Hematopoietic multipotent progenitor cell (in vitro differentiated cells): ENCODE results near the gene PSMD4. TPM values are rescaled to one million over a fixed set of nuclear protein-coding genes. Genes with fewer than 3 reads are reported as not detected.
"Not testable (repeated sequence)": the region's sequence is repeated elsewhere in the genome, so short reads cannot be mapped to it uniquely, and the experiment has no call there.

Experiments used
- DNase-seq, 3 donors: peaks; one replicate each; pipeline ENCODE4 v3.0.0-alpha.2; 2011 to 2015; ENCODE audit warnings: low read depth in 2 of 3, low spot score in 2 of 3
- total RNA-seq: library from RNA; depleted of rRNA; stranded (reverse); fragments of >200 nt; gene quantifications from one replicate; pipeline ENCODE4 v1.2.3, GENCODE V29; 2012

Gene PSMD4
- 194 TPM for total RNA-seq

GRCh38 chr1:151254217-151255213 is at the start of gene PSMD4:
Gene PSMD4 (plus strand): TSS chr1:151254734. CDS start chr1:151254783, 49 bp downstream.
- DNase-seq: peak; percentile 80 to 98 (median 96)

- DNase-seq: not testable (repeated sequence)
Observed at GRCh38 chr1:151205381-151205965, 49.1 kb upstream of the PSMD4 start.

- DNase-seq: no peak
Observed at GRCh38 chr1:151210830-151211229, 43.7 kb upstream of the PSMD4 start.

GRCh38 chr1:151211972-151212705 is 42.4 kb upstream of the PSMD4 start:
- DNase-seq: no peak

- no peak for DNase-seq
Observed at GRCh38 chr1:151213560-151213959, 41.0 kb upstream of the PSMD4 start.

- DNase-seq: no peak
Observed at GRCh38 chr1:151221616-151222015, 32.9 kb upstream of the PSMD4 start.

GRCh38 chr1:151222130-151222529 is 32.4 kb upstream of the PSMD4 start:
- DNase-seq: no peak

GRCh38 chr1:151235235-151235634 is 19.3 kb upstream of the PSMD4 start:
- DNase-seq: no peak

- DNase-seq: no peak
Observed at GRCh38 chr1:151237678-151238466, 16.7 kb upstream of the PSMD4 start.

GRCh38 chr1:151238467-151238739 is 16.1 kb upstream of the PSMD4 start:
- no peak for DNase-seq

- no peak for DNase-seq
Observed at GRCh38 chr1:151242442-151242841, 12.1 kb upstream of the PSMD4 start.

- no peak for DNase-seq
Observed at GRCh38 chr1:151243683-151244216, 10.8 kb upstream of the PSMD4 start.

GRCh38 chr1:151246786-151247185 is 7.7 kb upstream of the PSMD4 start:
- DNase-seq: no peak

- DNase-seq: peak; percentile 41 to 87 (median 74)
Observed at GRCh38 chr1:151251656-151252470, 2.7 kb upstream of the PSMD4 start.

- DNase-seq: no peak
Observed at GRCh38 chr1:151255381-151255780, 847 bp downstream of the PSMD4 start.

- no peak for DNase-seq
Observed at GRCh38 chr1:151259351-151259750, 4.8 kb downstream of the PSMD4 start.

GRCh38 chr1:151265446-151266236 is 11.1 kb downstream of the PSMD4 start:
- DNase-seq: no peak

- DNase-seq: no peak
Observed at GRCh38 chr1:151266315-151266714, 11.8 kb downstream of the PSMD4 start.

- no peak for DNase-seq
Observed at GRCh38 chr1:151266821-151267220, 12.3 kb downstream of the PSMD4 start.
